ENCODE measurements around the gene ZNF197. TPM values are rescaled to one million over a fixed set of nuclear protein-coding genes. Genes with fewer than 3 reads are reported as not detected.

Gene ZNF197
- total RNA-seq, 1 donor from 2014 or later: 29.6 TPM

- Mint-ChIP-seq H3K9me3 (ENCODE audit: unreplicated experiment) (peaks cover 11% of the 10 kb centered on the region), H3K27me3 (ENCODE audit: unreplicated experiment) (peaks cover 7% of the 10 kb centered on the region), H3K4me1 (ENCODE audit: unreplicated experiment) (peaks cover 3% of the 10 kb centered on the region), H3K36me3 (ENCODE audit: low read depth, unreplicated experiment) (peaks cover 22% of the 10 kb centered on the region), H3K4me3 (ENCODE audit: unreplicated experiment) (no peak overlapping the region), H3K27ac (ENCODE audit: unreplicated experiment) (no peak overlapping the region)
- no peak for TF ChIP-seq CTCF (IDR thresholded peaks at IDR 0.05; ENCODE audit: unreplicated experiment)
- no peak for DNase-seq (ENCODE audit: low spot score)
Measured at GRCh38 chr3:44687898-44688297, 63.1 kb downstream of the ZNF197 start.

Other genes with a start within 250 kb of the ZNF197 start
- gene ZNF445, start 147.4 kb upstream of the ZNF197 start, total RNA-seq (ENCODE audit: unreplicated experiment): 31.5 TPM
- gene ZKSCAN7, start 69.8 kb upstream of the ZNF197 start, total RNA-seq (ENCODE audit: unreplicated experiment): 2.2 TPM
- 15.5 TPM for gene ZNF660, start 40.1 kb upstream of the ZNF197 start, total RNA-seq (ENCODE audit: unreplicated experiment)
- gene ZNF35, start 23.7 kb downstream of the ZNF197 start, total RNA-seq (ENCODE audit: unreplicated experiment): 29.1 TPM
- 2.6 TPM for gene ZNF502, start 87.6 kb downstream of the ZNF197 start, total RNA-seq (ENCODE audit: unreplicated experiment)
- gene ZNF501, start 104.6 kb downstream of the ZNF197 start, total RNA-seq (ENCODE audit: unreplicated experiment): 4.7 TPM
- gene KIAA1143, start 136.6 kb downstream of the ZNF197 start, total RNA-seq (ENCODE audit: unreplicated experiment): 37.9 TPM
- gene KIF15, start 136.8 kb downstream of the ZNF197 start, total RNA-seq (ENCODE audit: unreplicated experiment): 6.0 TPM
- gene TMEM42, start 236.9 kb downstream of the ZNF197 start, total RNA-seq (ENCODE audit: unreplicated experiment): 17.7 TPM
- gene TGM4, start 249.6 kb downstream of the ZNF197 start, total RNA-seq (ENCODE audit: unreplicated experiment): not detected